Neural cell (in vitro differentiated cells): Measurements from ENCODE around the gene FAM163B. TPM values are rescaled to one million over a fixed set of nuclear protein-coding genes. Genes with fewer than 3 reads are reported as not detected.

ENCODE experiments used
- H2AFZ ChIP-seq: fragments of 200-600, 300-800 bp; sonication (generic), shearing (Covaris generic); 2 replicates; pipeline ENCODE4 v1.6.0; 2014; ENCODE audit warnings: low read depth, mild to moderate bottlenecking, antibody characterized with exemption, low read length, moderate library complexity
- H3F3A ChIP-seq: fragments of 200-600 bp; shearing (Covaris generic); 2 replicates; pipeline ENCODE4 v1.6.1; 2016; ENCODE audit warnings: mild to moderate bottlenecking, moderate library complexity, mixed read lengths, antibody characterized with exemption, low read length; ENCODE audit not compliant: insufficient read depth, poor library complexity, severe bottlenecking
- H3K27ac ChIP-seq: fragments of 200-600, 300-800 bp; sonication (generic), shearing (Covaris generic); 2 replicates; pipeline ENCODE4 v1.5.1; 2014; ENCODE audit warnings: mild to moderate bottlenecking, low read length, moderate library complexity
- H3K27me3 ChIP-seq: fragments of 300-800, 200-600 bp; sonication (generic), shearing (Covaris generic); 2 replicates; pipeline ENCODE4 v1.6.0; 2014; ENCODE audit warnings: mild to moderate bottlenecking, low read depth, low read length, moderate library complexity; ENCODE audit not compliant: insufficient read depth
- H3K36me3 ChIP-seq: fragments of 300-800, 200-600 bp; sonication (generic), shearing (Covaris generic); 2 replicates; pipeline ENCODE4 v1.5.1; 2014; ENCODE audit warnings: mild to moderate bottlenecking, antibody characterized with exemption, low read length, moderate library complexity; ENCODE audit not compliant: insufficient read depth
- H3K4me2 ChIP-seq: fragments of 300-800, 200-600 bp; sonication (generic), shearing (Covaris generic); 2 replicates; pipeline ENCODE4 v1.6.0; 2014; ENCODE audit warnings: mild to moderate bottlenecking, low read length
- H3K4me3 ChIP-seq: fragments of 300-800, 200-600 bp; sonication (generic), shearing (Covaris generic); 2 replicates; pipeline ENCODE4 v1.5.1; 2014; ENCODE audit warnings: mild to moderate bottlenecking, low read length, moderate library complexity
- H3K79me2 ChIP-seq: fragments of 200-600 bp; shearing (Covaris generic); replicated peaks from 2 replicates; pipeline ENCODE4 v1.6.0; 2014; ENCODE audit warnings: mild to moderate bottlenecking, low read length, moderate library complexity; ENCODE audit not compliant: insufficient read depth
- H3K9ac ChIP-seq: fragments of 300-800, 200-600 bp; sonication (generic), shearing (Covaris generic); 2 replicates; pipeline ENCODE4 v1.6.1; 2016; ENCODE audit warnings: mild to moderate bottlenecking, low read length, mixed read lengths
- H3K9me2 ChIP-seq: fragments of 200-600 bp; shearing (Covaris generic); 2 replicates; pipeline ENCODE4 v1.6.1; 2016; ENCODE audit warnings: mild to moderate bottlenecking, low read length, mixed read lengths; ENCODE audit not compliant: insufficient read depth
- H3K9me3 ChIP-seq: fragments of 200-600, 300-800 bp; sonication (generic), shearing (Covaris generic); 2 replicates; pipeline ENCODE4 v1.6.1; 2016; ENCODE audit warnings: mild to moderate bottlenecking, mixed run types, low read length, moderate library complexity, mixed read lengths
- H4K20me1 ChIP-seq: fragments of 200-600 bp; shearing (Covaris generic); 2 replicates; pipeline ENCODE4 v1.6.1; 2016; ENCODE audit warnings: mild to moderate bottlenecking, mixed run types; ENCODE audit not compliant: insufficient read depth
- CTCF ChIP-seq: fragments of 450-650 bp; IDR thresholded peaks from 2 replicates; pipeline ENCODE4 v1.5.1; 2014; ENCODE audit warnings: antibody characterized with exemption, mild to moderate bottlenecking, moderate library complexity; ENCODE audit not compliant: poor library complexity, severe bottlenecking
- EP300 ChIP-seq: fragments of 450-650 bp; conservative IDR thresholded peaks from 2 replicates; pipeline ENCODE4 v1.6.1; 2014; ENCODE audit warnings: antibody characterized with exemption, mild to moderate bottlenecking, moderate library complexity; ENCODE audit not compliant: poor library complexity, severe bottlenecking
- EZH2 ChIP-seq: fragments of 200-600, 300-800 bp; shearing (Covaris generic), sonication (generic); IDR thresholded peaks from 2 replicates; pipeline ENCODE4 v1.6.1; 2014; ENCODE audit warnings: antibody characterized with exemption, low read length, borderline replicate concordance, mild to moderate bottlenecking; ENCODE audit not compliant: insufficient read depth, poor library complexity, severe bottlenecking
- MXI1 ChIP-seq: fragments of 450-650 bp; conservative IDR thresholded peaks from 2 replicates; pipeline ENCODE4 v1.6.1; 2014; ENCODE audit warnings: antibody characterized with exemption, mild to moderate bottlenecking; ENCODE audit not compliant: poor library complexity, severe bottlenecking
- POLR2AphosphoS5 ChIP-seq: IDR thresholded peaks from 2 replicates; pipeline ENCODE4 v1.6.1; 2012
- RAD21 ChIP-seq: fragments of 450-650 bp; conservative IDR thresholded peaks from 2 replicates; pipeline ENCODE4 v1.6.1; 2014; ENCODE audit warnings: antibody characterized with exemption, mild to moderate bottlenecking, moderate library complexity
- REST ChIP-seq: IDR thresholded peaks from 2 replicates; pipeline ENCODE4 v1.6.1; 2012; ENCODE audit warnings: borderline replicate concordance
- SMC3 ChIP-seq: fragments of 450-650 bp; conservative IDR thresholded peaks from 2 replicates; pipeline ENCODE4 v1.6.1; 2014; ENCODE audit warnings: antibody characterized with exemption, mild to moderate bottlenecking, moderate library complexity; ENCODE audit not compliant: poor library complexity
- TAF1 ChIP-seq: IDR thresholded peaks from 2 replicates; pipeline ENCODE4 v1.6.1; 2012; ENCODE audit warnings: low read depth
- polyA plus RNA-seq: library from polyadenylated mRNA; depleted of rRNA; stranded (reverse); fragments of >200 nt; gene quantifications from 2 replicates; pipeline ENCODE4 v1.2.3, GENCODE V29; 2014

FAM163B gene
- polyA plus RNA-seq, 1 donor from 2014 or later = 1.5 TPM

- Histone ChIP-seq H3K27ac (no peak overlapping the region), H3F3A (no peaks in the 10 kb centered on the region), H3K4me2 (no peak overlapping the region), H4K20me1 (no peaks in the 10 kb centered on the region), H3K9me3 (no peaks in the 10 kb centered on the region), H3K9ac (no peak overlapping the region), H3K27me3 (no peaks in the 10 kb centered on the region), H2AFZ (no peak overlapping the region), H3K9me2 (no peaks in the 10 kb centered on the region), H3K79me2 (no peaks in the 10 kb centered on the region), H3K4me3 (no peak overlapping the region), H3K36me3 (no peaks in the 10 kb centered on the region)
- no peak for TF ChIP-seq RAD21
- TF ChIP-seq CTCF = no peak
- TF ChIP-seq TAF1 = no peak
- no peak for TF ChIP-seq SMC3
- TF ChIP-seq MXI1 = no peak
- no peak for TF ChIP-seq REST
- no peak for TF ChIP-seq EP300
- no peak for TF ChIP-seq POLR2AphosphoS5
- no peak for TF ChIP-seq EZH2
Observed at GRCh38 chr9:133589454-133590227, 19.5 kb downstream of the FAM163B start.

- Histone ChIP-seq H3K27ac (no peak overlapping the region), H3K36me3 (no peaks in the 10 kb centered on the region), H3K79me2 (no peaks in the 10 kb centered on the region), H3K9ac (no peak overlapping the region), H4K20me1 (no peaks in the 10 kb centered on the region), H3K4me3 (no peak overlapping the region), H3K27me3 (no peaks in the 10 kb centered on the region), H3K4me2 (no peak overlapping the region), H3F3A (no peaks in the 10 kb centered on the region), H3K9me2 (no peaks in the 10 kb centered on the region), H3K9me3 (no peaks in the 10 kb centered on the region), H2AFZ (no peak overlapping the region)
- TF ChIP-seq RAD21 (no peak), SMC3 (no peak), EP300 (no peak), TAF1 (no peak), POLR2AphosphoS5 (no peak), EZH2 (no peak), REST (no peak), CTCF (no peak), MXI1 (no peak)
Observed at GRCh38 chr9:133587466-133587865, 21.7 kb downstream of the FAM163B start.
